ENCODE results near the gene CACNA1D.

The CACNA1D gene

GRCh38 chr3:53721187-53722119, 227.0 kb downstream of the CACNA1D start:
- peak; percentile 12 for DNase-seq

- no peak for DNase-seq
Observed at GRCh38 chr3:53724566-53724965, 230.2 kb downstream of the CACNA1D start.

GRCh38 chr3:53725387-53725995, 231.1 kb downstream of the CACNA1D start:
- no peak for DNase-seq

- no peak for DNase-seq
Observed at GRCh38 chr3:53726643-53727042, 232.2 kb downstream of the CACNA1D start.

GRCh38 chr3:53728606-53729005, 234.2 kb downstream of the CACNA1D start:
- peak; percentile 7 for DNase-seq

- DNase-seq = peak; percentile 44
Observed at GRCh38 chr3:53729159-53729558, 234.7 kb downstream of the CACNA1D start.

GRCh38 chr3:53729618-53730017, 235.2 kb downstream of the CACNA1D start:
- DNase-seq = peak; percentile 12

GRCh38 chr3:53730576-53730975, 236.2 kb downstream of the CACNA1D start:
- DNase-seq = peak; percentile 34

- DNase-seq = no peak
Observed at GRCh38 chr3:53731934-53732624, 237.7 kb downstream of the CACNA1D start.

GRCh38 chr3:53733446-53733845, 239.0 kb downstream of the CACNA1D start:
- peak; percentile 24 for DNase-seq

GRCh38 chr3:53739966-53740365, 245.6 kb downstream of the CACNA1D start:
- DNase-seq = no peak

- peak; percentile 55 for DNase-seq
Observed at GRCh38 chr3:53740956-53741355, 246.5 kb downstream of the CACNA1D start.

- no peak for DNase-seq
Observed at GRCh38 chr3:53744351-53744750, 249.9 kb downstream of the CACNA1D start.

- DNase-seq = no peak
Observed at GRCh38 chr3:53747559-53747958, 253.1 kb downstream of the CACNA1D start.

GRCh38 chr3:53748512-53749271, 254.3 kb downstream of the CACNA1D start:
- DNase-seq = no peak

GRCh38 chr3:53749448-53749847, 255.0 kb downstream of the CACNA1D start:
- no peak for DNase-seq

- no peak for DNase-seq
Observed at GRCh38 chr3:53750253-53751210, 256.1 kb downstream of the CACNA1D start.

GRCh38 chr3:53753518-53754183, 259.2 kb downstream of the CACNA1D start:
- no peak for DNase-seq

GRCh38 chr3:53754325-53754724, 259.9 kb downstream of the CACNA1D start:
- DNase-seq = no peak

- no peak for DNase-seq
Observed at GRCh38 chr3:53758846-53759245, 264.4 kb downstream of the CACNA1D start.

- DNase-seq = no peak
Observed at GRCh38 chr3:53763353-53763752, 268.9 kb downstream of the CACNA1D start.
